ENCODE data around the gene ASXL1.

The ASXL1 gene

GRCh38 chr20:32474009-32474716, 116.0 kb downstream of the ASXL1 start:
- TF ChIP-seq, protein P1, sequence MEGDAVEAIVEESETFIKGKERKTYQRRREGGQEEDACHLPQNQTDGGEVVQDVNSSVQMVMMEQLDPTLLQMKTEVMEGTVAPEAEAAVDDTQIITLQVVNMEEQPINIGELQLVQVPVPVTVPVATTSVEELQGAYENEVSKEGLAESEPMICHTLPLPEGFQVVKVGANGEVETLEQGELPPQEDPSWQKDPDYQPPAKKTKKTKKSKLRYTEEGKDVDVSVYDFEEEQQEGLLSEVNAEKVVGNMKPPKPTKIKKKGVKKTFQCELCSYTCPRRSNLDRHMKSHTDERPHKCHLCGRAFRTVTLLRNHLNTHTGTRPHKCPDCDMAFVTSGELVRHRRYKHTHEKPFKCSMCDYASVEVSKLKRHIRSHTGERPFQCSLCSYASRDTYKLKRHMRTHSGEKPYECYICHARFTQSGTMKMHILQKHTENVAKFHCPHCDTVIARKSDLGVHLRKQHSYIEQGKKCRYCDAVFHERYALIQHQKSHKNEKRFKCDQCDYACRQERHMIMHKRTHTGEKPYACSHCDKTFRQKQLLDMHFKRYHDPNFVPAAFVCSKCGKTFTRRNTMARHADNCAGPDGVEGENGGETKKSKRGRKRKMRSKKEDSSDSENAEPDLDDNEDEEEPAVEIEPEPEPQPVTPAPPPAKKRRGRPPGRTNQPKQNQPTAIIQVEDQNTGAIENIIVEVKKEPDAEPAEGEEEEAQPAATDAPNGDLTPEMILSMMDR (IDR thresholded peaks at IDR 0.05) = no peak
- Histone ChIP-seq H3K27ac (peak overlapping the region; percentile 10 to 88), H3K4me3 (peak overlapping the region; percentile 70)
- DNase-seq (ENCODE audit: low spot score) = no peak

- Histone ChIP-seq H3K4me3 (peak overlapping the region; percentile 70), H3K27ac (peak overlapping the region; percentile 10 to 88)
- no peak for DNase-seq (ENCODE audit: low spot score)
- TF ChIP-seq, protein P1 (IDR thresholded peaks at IDR 0.05) = no peak
Observed at GRCh38 chr20:32474717-32474966, 116.5 kb downstream of the ASXL1 start.

DNA sequence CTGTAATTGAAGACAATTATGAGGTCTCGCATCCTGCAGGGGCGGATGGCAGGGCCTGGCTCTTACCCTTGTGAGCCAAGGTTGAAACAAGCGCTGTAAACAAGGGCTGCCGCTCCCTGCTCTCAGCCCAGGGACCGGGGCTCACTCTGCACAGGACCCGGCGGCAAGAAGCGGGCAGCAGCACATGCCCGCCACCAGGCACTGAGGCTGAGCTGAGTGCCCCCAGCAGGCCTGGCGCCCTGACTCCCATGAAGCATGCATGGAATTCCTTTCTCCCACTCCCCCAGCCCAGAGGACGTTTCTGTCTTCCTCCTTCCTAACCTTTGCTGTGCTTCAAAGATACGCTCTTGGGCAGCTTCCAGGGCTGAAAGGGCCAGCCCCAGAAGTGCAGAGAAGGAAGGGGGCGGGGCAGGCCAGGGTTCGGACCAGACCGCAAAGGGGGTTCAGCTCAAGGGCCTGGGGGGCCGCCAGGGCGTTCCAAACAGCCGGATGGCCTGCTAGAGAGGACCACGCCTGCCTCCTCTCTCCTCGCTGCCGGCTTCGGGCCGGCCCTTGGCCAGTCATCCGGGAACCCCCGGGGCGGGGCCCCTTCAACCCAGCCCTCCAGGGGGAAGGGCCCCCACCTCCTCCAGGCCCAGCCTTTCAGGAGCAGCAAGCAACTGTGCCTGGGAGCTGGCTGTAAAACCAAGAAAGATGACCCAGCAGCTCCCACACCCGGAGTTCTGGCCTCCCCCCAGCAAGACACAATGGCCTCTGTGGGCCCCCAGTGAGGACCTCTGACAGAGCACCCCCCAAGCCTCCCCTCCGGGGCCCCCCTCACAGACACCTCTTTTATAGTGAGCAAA, 117.1 kb downstream of the ASXL1 start:
- DNase-seq (ENCODE audit: low spot score) = peak; percentile 90
- Histone ChIP-seq H3K27ac (peak overlapping the region; percentile 21 to 88), H3K4me3 (peak overlapping the region; percentile 70)
- TF ChIP-seq, protein P1 (IDR thresholded peaks at IDR 0.05) = no peak

DNA sequence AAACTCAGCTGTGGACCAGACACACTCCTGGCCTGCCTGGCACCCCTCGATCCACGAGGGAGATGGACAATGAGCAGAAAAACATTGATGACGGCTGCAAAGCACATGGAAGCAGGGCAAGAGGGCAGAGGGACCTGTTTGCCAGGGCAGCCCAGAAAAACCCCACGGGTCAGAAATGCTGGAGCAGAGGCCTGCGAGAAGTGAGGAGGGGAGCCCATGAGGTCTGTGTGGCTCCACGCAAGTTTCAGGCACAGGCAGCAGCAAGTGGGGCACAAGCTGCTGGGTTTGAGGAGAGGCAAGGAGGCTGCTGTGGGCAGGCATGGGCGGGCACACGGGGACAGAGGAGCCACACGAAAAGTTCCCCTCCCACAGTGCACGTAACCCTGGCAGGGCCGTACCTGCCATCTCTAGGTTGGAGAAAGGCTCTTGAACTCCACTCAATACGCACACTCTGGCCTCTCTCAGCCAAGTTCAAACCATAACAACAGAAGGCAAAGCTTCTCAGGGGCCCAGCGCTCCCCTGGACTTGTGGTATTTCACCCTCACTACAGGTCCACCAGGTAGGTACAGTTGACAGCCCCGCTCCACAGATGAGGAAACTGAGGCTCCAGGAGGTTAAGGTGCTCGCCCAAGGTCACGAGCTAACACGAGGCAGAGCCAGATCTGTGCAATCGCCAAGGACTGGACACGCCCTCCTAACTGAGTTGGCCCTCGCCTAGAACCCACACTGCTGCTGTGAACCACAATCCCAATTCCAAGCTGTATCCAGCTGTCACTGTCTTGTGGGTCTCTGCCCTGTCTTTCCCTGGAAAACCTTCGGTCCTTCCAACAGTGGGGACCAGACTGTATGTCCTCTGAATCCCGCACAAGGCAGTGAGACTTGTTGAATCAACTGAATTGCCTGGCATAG, 118.8 kb downstream of the ASXL1 start:
- TF ChIP-seq, protein P1 (IDR thresholded peaks at IDR 0.05) = no peak
- no peak overlapping the region for H3K4me3 ChIP-seq
- peak overlapping the region in 1 of 2 donors; percentile 88 for H3K27ac ChIP-seq
- no peak for DNase-seq (ENCODE audit: low spot score)

DNA sequence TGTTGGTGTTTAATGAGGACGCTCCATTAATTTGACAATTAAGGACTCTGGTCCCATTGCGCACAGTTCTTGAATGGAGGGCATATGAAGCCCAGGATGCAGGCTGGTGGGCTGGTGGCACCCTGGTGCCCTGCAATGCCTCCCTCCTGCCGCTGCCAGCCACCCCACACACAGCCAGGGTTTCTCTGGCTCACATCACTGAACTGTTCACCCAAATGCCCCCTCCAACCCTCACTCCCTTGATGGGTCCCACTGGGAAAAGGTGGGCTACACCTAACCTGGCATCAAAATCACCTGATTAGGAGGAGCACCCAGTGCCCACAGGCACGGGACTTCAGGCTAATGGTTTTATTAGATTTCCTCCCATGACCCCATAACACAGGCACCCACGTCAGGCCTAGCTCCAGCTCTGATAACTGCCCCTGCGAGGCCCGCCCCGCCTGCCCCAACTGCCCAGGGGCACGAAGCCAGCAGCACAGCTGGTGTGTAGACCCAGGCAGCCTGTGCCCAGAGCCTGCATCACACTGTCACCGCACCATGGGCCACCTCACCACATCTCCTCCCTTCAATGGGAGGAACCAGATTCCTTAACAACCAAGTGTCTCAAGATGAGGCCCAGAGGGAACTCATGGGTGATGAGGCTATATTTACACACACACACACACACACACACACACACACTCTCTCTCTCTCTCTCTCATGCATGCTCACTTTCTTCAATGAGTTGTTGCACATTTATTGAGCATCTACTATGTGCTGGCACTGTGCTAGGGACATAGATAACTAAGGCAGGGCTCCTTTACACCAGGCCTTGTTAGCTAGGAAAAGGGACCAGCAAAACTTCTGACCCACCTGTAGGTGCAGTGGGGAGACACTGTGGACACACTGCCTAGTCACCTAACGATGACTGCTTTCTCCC, 119.7 kb downstream of the ASXL1 start:
- no peak overlapping the region for H3K4me3 ChIP-seq
- H3K27ac ChIP-seq = no peak overlapping the region
- TF ChIP-seq, protein P1 (IDR thresholded peaks at IDR 0.05) = no peak
- DNase-seq (ENCODE audit: low spot score) = no peak

GRCh38 chr20:32478576-32478975, 120.4 kb downstream of the ASXL1 start:
- Histone ChIP-seq H3K4me3 (no peak overlapping the region), H3K27ac (no peak overlapping the region)
- TF ChIP-seq, protein P1 (IDR thresholded peaks at IDR 0.05) = no peak
- DNase-seq (ENCODE audit: low spot score) = no peak

Measured in coronary artery (tissue), 2 donors.